SKM-1 treated with dmso at 0.1 percent for 144 hours (cell line): ENCODE measurements around the gene GSTO2.

Experiments used
- DNase-seq: peaks from one replicate; lab custom pipeline; 2025; ENCODE audit not compliant: unreplicated experiment; lab: John Stamatoyannopoulos, UW

GSTO2 gene

GRCh38 chr10:104324931-104325330 is 55.9 kb downstream of the GSTO2 start:
- DNase-seq = no peak

GRCh38 chr10:104325436-104326435 is 56.8 kb downstream of the GSTO2 start:
- DNase-seq = no peak

GRCh38 chr10:104326991-104327610 is 58.1 kb downstream of the GSTO2 start:
- no peak for DNase-seq

GRCh38 chr10:104327745-104328645 is 59.0 kb downstream of the GSTO2 start:
- no peak for DNase-seq

GRCh38 chr10:104328646-104328895 is 59.6 kb downstream of the GSTO2 start:
- DNase-seq = no peak

- peak; percentile 41 for DNase-seq
Measured at GRCh38 chr10:104328896-104329710, 60.1 kb downstream of the GSTO2 start.

- DNase-seq = no peak
Measured at GRCh38 chr10:104329735-104330134, 60.8 kb downstream of the GSTO2 start.

GRCh38 chr10:104330168-104331110 is 61.5 kb downstream of the GSTO2 start:
- no peak for DNase-seq

- DNase-seq = no peak
Measured at GRCh38 chr10:104331208-104331838, 62.3 kb downstream of the GSTO2 start.

- no peak for DNase-seq
Measured at GRCh38 chr10:104332243-104333031, 63.5 kb downstream of the GSTO2 start.

- no peak for DNase-seq
Measured at GRCh38 chr10:104333032-104333727, 64.2 kb downstream of the GSTO2 start.

GRCh38 chr10:104333728-104334373 is 64.9 kb downstream of the GSTO2 start:
- no peak for DNase-seq

GRCh38 chr10:104334561-104334960 is 65.6 kb downstream of the GSTO2 start:
- no peak for DNase-seq

- no peak for DNase-seq
Measured at GRCh38 chr10:104334965-104335650, 66.1 kb downstream of the GSTO2 start.

GRCh38 chr10:104336821-104337467 is 68.0 kb downstream of the GSTO2 start:
- DNase-seq = peak; percentile 62

- DNase-seq = peak; percentile 69
Measured at GRCh38 chr10:104337521-104337984, 68.6 kb downstream of the GSTO2 start.
